Neural progenitor cell (in vitro differentiated cells): Measurements from ENCODE around the gene P4HA3.

Experiments used
- CTCF ChIP-seq: fragments of 200-600 bp; sonication (generic); IDR thresholded peaks from 2 replicates; pipeline ENCODE4 v1.5.1; 2017; ENCODE audit warnings: antibody characterized with exemption, mild to moderate bottlenecking
- EZH2phosphoT487 ChIP-seq: fragments of 200-600 bp; sonication (generic); IDR thresholded peaks from 2 replicates; pipeline ENCODE4 v1.6.1; 2017; ENCODE audit warnings: antibody characterized with exemption

GRCh38 chr11:74248469-74248868 is 63.0 kb downstream of the P4HA3 start:
- no peak for TF ChIP-seq CTCF
- TF ChIP-seq EZH2phosphoT487 = no peak
